ENCODE data around the gene NLGN2. TPM values are rescaled to one million over a fixed set of nuclear protein-coding genes. Genes with fewer than 3 reads are reported as not detected.
A peak's percentile ranks its signal among the peaks of the same experiment; 100 is the strongest.

Gene NLGN2
- polyA plus RNA-seq, 3 donors, result 0.55 TPM; not detected in 2

DNA sequence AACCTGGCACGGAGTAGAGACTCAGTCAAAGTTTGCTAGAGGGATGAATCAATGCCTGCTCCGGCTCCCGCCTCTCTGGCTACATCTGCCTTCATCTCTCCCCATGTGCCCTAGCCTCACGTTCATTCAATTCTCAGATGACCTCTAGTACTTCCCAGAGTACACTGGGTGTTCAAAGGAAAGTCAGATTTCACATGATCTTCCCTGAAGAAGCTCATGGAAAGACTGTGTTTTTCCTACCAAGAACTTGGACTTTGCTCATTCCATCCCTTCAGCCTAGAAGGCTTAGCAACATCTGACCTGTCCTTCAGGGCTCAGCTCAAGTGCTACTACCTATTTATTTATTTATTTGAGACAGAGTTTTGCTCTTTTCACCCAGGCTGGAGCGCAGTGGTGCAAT lies 37.8 kb upstream of the NLGN2 start:
- Mint-ChIP-seq H3K36me3 (no peaks in the 10 kb centered on the region), H3K9me3 (no peaks in the 10 kb centered on the region), H3K4me1 (peaks cover 2% of the 10 kb centered on the region), H3K27ac (peak overlapping the region in 2 of 7 donors; percentile 13 to 15), H3K4me3 (peak overlapping the region in 1 of 2 donors; percentile 35), H3K27me3 (ENCODE audit: low read depth in 3 of 3) (peaks cover 10 to 18% (median 14%) of the 10 kb centered on the region in 3 donors)
- intact Hi-C loops (cut with micrococcal nuclease), result no loop called here
- H3K9ac ChIP-seq (ENCODE audit: insufficient read depth, low read length, poor library complexity, severe bottlenecking), result no peak overlapping the region
- no peak overlapping the region for H3K27ac ChIP-seq (ENCODE audit: low read depth in 1 of 2, low read length in 2 of 2)
- H3K36me3 ChIP-seq (replicated peaks in 1 of 2; ENCODE audit: control insufficient read depth in 1 of 2, insufficient read depth in 2 of 2, low read length in 2 of 2), result no peaks in the 10 kb centered on the region
- TF ChIP-seq, protein P1, sequence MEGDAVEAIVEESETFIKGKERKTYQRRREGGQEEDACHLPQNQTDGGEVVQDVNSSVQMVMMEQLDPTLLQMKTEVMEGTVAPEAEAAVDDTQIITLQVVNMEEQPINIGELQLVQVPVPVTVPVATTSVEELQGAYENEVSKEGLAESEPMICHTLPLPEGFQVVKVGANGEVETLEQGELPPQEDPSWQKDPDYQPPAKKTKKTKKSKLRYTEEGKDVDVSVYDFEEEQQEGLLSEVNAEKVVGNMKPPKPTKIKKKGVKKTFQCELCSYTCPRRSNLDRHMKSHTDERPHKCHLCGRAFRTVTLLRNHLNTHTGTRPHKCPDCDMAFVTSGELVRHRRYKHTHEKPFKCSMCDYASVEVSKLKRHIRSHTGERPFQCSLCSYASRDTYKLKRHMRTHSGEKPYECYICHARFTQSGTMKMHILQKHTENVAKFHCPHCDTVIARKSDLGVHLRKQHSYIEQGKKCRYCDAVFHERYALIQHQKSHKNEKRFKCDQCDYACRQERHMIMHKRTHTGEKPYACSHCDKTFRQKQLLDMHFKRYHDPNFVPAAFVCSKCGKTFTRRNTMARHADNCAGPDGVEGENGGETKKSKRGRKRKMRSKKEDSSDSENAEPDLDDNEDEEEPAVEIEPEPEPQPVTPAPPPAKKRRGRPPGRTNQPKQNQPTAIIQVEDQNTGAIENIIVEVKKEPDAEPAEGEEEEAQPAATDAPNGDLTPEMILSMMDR (IDR thresholded peaks at IDR 0.05), result no peak
- H3K4me1 ChIP-seq (ENCODE audit: control insufficient read depth in 1 of 2, insufficient read depth in 2 of 2, low read length in 2 of 2), result no peaks in the 10 kb centered on the region
- H2AFZ ChIP-seq (ENCODE audit: insufficient read depth, low read depth, low read length, poor library complexity, severe bottlenecking), result no peak overlapping the region
- no peaks in the 10 kb centered on the region for H3K9me3 ChIP-seq (replicated peaks in 1 of 2; ENCODE audit: control insufficient read depth in 1 of 2, insufficient read depth in 1 of 2, low read length in 2 of 2)
- H3K27me3 ChIP-seq (ENCODE audit: control insufficient read depth in 2 of 2, insufficient read depth in 2 of 2, low read length in 2 of 2), result no peaks in the 10 kb centered on the region
- 100% methylated on average over 1 of the region's 5 CpGs for WGBS (ENCODE audit: insufficient coverage)
- H3K79me2 ChIP-seq (ENCODE audit: insufficient read depth, low read length), result no peaks in the 10 kb centered on the region
- H3K4me2 ChIP-seq (replicated peaks; ENCODE audit: extremely low read depth, low read length, poor library complexity, severe bottlenecking), result no peak overlapping the region
- H4K20me1 ChIP-seq (ENCODE audit: insufficient read depth, low read length), result no peaks in the 10 kb centered on the region
- DNase-seq, result no peak
- no peak overlapping the region for H3K4me3 ChIP-seq (replicated peaks in 1 of 3; ENCODE audit: low read depth in 2 of 3, low read length in 3 of 3)

DNA sequence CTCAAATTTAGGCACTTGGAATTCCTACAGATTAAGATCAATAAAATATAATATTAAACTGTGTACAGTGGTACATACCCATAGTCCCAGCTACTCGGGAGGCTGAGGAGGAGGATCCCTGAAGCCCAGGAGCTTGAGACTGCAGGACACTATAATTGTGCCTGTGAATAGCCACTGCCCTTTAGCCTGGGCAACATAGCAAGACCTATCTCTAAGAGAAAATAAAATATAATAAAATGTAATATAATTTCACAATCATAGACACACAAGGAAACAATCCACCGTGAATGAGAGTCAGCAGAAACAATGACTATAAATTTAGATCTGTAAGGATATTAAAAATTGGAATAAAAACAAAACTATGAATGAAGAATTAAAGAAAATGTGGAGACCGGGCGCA lies 36.8 kb upstream of the NLGN2 start:
- H3K4me3 Mint-ChIP-seq, result no peak overlapping the region
- no peaks in the 10 kb centered on the region for H3K27me3 ChIP-seq (ENCODE audit: control insufficient read depth in 2 of 2, insufficient read depth in 2 of 2, low read length in 2 of 2)
- H3K27me3 Mint-ChIP-seq (ENCODE audit: low read depth in 3 of 3), result peaks cover 10 to 18% (median 14%) of the 10 kb centered on the region in 3 donors
- DNase-seq, result no peak
- no peaks in the 10 kb centered on the region for H3K36me3 ChIP-seq (replicated peaks in 1 of 2; ENCODE audit: control insufficient read depth in 1 of 2, insufficient read depth in 2 of 2, low read length in 2 of 2)
- no peaks in the 10 kb centered on the region for H3K36me3 Mint-ChIP-seq
- H3K4me2 ChIP-seq (replicated peaks; ENCODE audit: extremely low read depth, low read length, poor library complexity, severe bottlenecking), result no peak overlapping the region
- H3K4me3 ChIP-seq (replicated peaks in 1 of 3; ENCODE audit: low read depth in 2 of 3, low read length in 3 of 3), result no peak overlapping the region
- TF ChIP-seq, protein P1 (IDR thresholded peaks at IDR 0.05), result no peak
- no peaks in the 10 kb centered on the region for H3K4me1 ChIP-seq (ENCODE audit: control insufficient read depth in 1 of 2, insufficient read depth in 2 of 2, low read length in 2 of 2)
- H4K20me1 ChIP-seq (ENCODE audit: insufficient read depth, low read length), result no peaks in the 10 kb centered on the region
- H3K9me3 ChIP-seq (replicated peaks in 1 of 2; ENCODE audit: control insufficient read depth in 1 of 2, insufficient read depth in 1 of 2, low read length in 2 of 2), result no peaks in the 10 kb centered on the region
- no peak overlapping the region for H3K27ac ChIP-seq (ENCODE audit: low read depth in 1 of 2, low read length in 2 of 2)
- intact Hi-C loops (cut with micrococcal nuclease), result no loop called here
- WGBS (ENCODE audit: insufficient coverage), result no CpG with 5 or more reads among the region's 4 CpGs
- no peaks in the 10 kb centered on the region for H3K9me3 Mint-ChIP-seq
- H3K4me1 Mint-ChIP-seq, result peaks cover 2% of the 10 kb centered on the region
- H2AFZ ChIP-seq (ENCODE audit: insufficient read depth, low read depth, low read length, poor library complexity, severe bottlenecking), result no peak overlapping the region
- H3K27ac Mint-ChIP-seq, result no peak overlapping the region
- H3K9ac ChIP-seq (ENCODE audit: insufficient read depth, low read length, poor library complexity, severe bottlenecking), result no peak overlapping the region
- H3K79me2 ChIP-seq (ENCODE audit: insufficient read depth, low read length), result no peaks in the 10 kb centered on the region
